AG04449 (cell line): Measurements from ENCODE around the gene AHNAK.

Experiments
- CTCF ChIA-PET: fragments of 350-600 bp; formaldehyde crosslinking; extraction: SDS; loops from one replicate; lab custom pipeline; 2021; ENCODE audit warnings: antibody characterized with exemption; lab: Yijun Ruan, JAX
- POLR2A ChIA-PET: fragments of 400-600, 350-600 bp; formaldehyde crosslinking; extraction: SDS; loops from one replicate; lab custom pipeline; 2020; ENCODE audit warnings: antibody characterized with exemption, inconsistent platforms; lab: Yijun Ruan, JAX
- DNase-seq: peaks from one replicate; pipeline ENCODE4 v3.0.0-alpha.2; 2010; ENCODE audit warnings: low read depth, low spot score
- H3K4me3 ChIP-seq: 2 replicates; pipeline ENCODE4 v1.5.1; 2011; ENCODE audit warnings: low read depth, mild to moderate bottlenecking, control low read depth, low read length
- TF ChIP-seq, protein P1 (sequence below): IDR thresholded peaks from one replicate; pipeline ENCODE4 v1.5.1; 2011; ENCODE audit warnings: mild to moderate bottlenecking, moderate library complexity, low read length, control low read depth, inconsistent platforms; ENCODE audit not compliant: insufficient read depth; ENCODE audit errors: missing control alignments

Gene AHNAK

DNA sequence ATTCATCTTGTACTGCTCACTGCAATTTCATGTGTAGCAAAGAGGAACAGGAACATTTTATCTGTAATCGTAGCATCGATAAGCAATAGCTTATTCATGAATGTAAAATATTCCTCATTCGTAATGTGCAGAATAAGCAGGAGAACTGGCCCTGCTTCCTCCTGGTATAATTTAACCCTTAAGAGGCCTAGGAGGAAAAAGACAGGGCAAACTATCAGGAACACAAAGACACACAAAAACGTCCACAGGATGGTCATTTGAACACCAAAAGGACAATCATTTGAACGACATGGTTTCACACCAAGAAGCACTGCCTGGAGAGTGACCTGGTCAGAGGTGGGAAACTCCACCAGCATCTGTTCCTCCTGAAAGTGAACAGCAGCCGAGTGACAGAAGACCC is 63.9 kb downstream of the AHNAK start:
- H3K4me3 ChIP-seq: no peak overlapping the region
- CTCF ChIA-PET: interaction anchor here (0.9 kb wide), 2 partner anchors 58 to 60 kb away, joined by 3 to 4 read pairs; no protein-coding TSS in a partner anchor
- POLR2A ChIA-PET: no interaction called here
- TF ChIP-seq, protein P1, sequence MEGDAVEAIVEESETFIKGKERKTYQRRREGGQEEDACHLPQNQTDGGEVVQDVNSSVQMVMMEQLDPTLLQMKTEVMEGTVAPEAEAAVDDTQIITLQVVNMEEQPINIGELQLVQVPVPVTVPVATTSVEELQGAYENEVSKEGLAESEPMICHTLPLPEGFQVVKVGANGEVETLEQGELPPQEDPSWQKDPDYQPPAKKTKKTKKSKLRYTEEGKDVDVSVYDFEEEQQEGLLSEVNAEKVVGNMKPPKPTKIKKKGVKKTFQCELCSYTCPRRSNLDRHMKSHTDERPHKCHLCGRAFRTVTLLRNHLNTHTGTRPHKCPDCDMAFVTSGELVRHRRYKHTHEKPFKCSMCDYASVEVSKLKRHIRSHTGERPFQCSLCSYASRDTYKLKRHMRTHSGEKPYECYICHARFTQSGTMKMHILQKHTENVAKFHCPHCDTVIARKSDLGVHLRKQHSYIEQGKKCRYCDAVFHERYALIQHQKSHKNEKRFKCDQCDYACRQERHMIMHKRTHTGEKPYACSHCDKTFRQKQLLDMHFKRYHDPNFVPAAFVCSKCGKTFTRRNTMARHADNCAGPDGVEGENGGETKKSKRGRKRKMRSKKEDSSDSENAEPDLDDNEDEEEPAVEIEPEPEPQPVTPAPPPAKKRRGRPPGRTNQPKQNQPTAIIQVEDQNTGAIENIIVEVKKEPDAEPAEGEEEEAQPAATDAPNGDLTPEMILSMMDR: no peak
- no peak for DNase-seq

DNA sequence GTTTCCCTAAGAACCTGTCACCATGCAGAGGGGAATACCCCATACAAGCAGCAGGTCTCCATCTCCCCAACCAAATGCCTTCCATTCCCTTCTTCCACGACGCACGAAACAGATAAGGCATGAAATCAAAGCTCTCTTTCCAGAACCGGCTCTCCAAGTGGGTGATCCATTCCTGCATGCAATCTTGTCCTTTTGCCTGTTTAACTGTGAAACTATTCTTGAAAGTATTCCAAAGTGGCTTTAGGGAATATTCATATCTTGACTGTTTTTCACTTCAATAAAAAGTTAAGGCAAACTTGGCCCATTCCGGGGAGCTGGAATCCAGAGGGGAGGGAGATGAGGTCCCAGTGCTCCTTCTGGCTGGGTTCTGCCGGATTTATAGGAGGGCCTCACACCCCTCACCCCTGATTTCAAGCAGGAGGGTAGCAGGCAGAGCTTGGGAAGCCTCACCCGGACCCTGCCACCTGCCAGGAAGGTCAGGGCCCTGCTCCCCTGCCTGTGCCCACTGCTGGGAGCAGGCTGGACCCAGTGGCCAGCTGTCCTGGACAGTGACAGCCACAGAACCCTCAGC is 66.9 kb downstream of the AHNAK start:
- TF ChIP-seq, protein P1: no peak
- DNase-seq: no peak
- H3K4me3 ChIP-seq: no peak overlapping the region
- ChIA-PET POLR2A (interaction anchor here (1.3 kb wide), 1 partner anchor 73 kb away, joined by 4 read pairs; no protein-coding TSS in a partner anchor), CTCF (interaction anchor here (1.0 kb wide), 1 partner anchor 84 kb away, joined by 3 read pairs; no protein-coding TSS in a partner anchor)

DNA sequence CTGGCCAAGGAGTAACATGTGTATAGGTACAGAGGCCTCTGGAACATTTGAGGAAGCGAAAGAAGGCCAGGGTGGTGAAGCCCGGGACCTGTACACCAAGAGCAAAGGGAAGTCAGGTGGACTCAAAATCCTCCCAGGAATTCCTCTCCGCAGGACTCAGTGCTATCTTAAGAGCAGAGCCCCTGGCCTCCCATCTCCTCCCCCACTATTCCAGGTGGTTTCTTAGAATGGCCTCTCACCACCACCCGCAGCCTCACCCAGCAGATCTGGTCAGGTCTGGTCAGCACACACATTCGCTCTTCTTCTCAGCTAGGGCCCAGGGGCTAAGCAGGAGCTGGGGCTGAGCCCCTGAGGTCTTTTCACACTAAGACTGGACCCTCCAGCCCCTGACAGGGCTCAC is 68.7 kb downstream of the AHNAK start:
- ChIA-PET POLR2A (no interaction called here), CTCF (no interaction called here)
- TF ChIP-seq, protein P1: no peak
- H3K4me3 ChIP-seq: no peak overlapping the region
- no peak for DNase-seq

DNA sequence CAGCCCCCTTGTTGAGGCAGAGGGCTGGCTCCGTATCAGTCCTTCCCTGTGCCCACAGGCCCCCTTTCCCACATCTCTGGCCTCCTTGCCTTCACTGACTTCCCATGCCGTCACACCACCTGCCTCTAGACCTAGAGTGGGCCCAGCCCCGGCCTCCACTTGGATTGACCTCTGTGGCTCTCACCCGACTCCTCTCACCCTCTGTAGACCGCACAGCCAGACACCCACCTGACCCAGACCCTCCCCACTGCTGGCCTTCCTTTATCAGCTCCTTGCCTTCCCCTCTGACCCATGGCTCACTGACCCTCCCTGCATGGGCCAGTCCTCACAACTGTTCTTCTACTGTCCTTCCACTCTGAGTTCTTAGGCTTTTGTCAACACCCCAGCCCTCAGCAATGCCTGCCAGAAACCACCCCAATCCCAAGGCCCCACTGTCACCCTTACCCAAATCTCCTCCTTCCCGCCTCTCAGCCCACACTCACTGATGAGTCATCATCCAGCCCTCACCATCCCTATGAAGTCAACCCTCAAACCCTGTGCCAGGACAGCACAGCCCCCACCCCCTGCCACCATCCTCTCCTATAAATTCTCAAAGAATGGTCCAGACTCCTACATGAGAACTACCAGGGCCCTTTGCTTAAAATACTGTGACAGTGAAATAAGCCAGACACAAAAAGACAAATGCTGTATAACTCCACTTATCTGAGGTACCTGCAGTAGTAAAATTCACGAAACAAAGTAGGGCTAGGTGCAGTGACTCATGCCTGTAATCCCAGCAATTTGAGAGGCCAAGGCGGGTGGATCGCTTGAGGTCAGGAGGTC is 74.3 kb downstream of the AHNAK start:
- POLR2A ChIA-PET: no interaction called here
- CTCF ChIA-PET: interaction anchor here (0.7 kb wide), 1 partner anchor 16 kb away, joined by 3 read pairs; no protein-coding TSS in a partner anchor
- no peak for DNase-seq
- H3K4me3 ChIP-seq: no peak overlapping the region
- TF ChIP-seq, protein P1: no peak

DNA sequence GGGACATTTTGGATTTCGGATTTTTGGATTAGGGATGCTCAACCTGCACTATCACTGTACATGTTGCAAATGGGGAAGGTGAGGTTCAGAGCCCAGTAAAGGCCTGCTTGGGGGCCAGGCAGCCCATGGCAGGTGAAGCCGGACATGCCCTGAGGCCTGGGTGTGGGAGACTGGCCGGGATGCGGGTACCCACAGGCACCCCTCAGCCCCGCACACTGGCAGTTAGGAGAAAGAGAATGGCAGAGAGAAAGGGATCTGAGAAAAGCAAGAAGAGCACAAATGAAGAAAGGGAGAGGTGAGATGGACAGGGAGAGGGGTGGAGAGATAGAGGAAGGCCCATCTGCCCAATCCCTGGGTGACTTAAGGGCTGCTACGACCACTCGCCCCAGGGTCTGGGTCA is 75.0 kb downstream of the AHNAK start:
- ChIA-PET POLR2A (no interaction called here), CTCF (no interaction called here)
- no peak overlapping the region for H3K4me3 ChIP-seq
- TF ChIP-seq, protein P1: no peak
- no peak for DNase-seq

DNA sequence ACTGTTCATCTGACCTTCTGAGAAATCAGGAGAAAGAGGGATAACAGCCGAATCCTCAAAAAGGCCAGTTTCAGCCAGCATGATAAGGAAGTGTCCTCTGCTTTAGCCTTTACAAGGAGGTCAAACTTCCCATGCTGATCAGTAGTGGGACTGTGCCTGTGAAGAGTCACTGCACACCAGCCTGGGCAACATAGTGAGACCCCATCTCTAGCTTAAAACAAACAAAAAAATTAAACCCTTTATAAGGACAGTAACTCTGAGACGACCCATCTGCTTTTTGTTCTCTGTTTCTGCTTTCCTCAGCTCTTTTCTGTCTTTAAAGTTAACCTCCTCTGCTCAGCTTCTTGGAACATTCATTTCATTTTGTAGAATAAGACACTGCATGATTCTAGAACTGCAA is 78.0 kb downstream of the AHNAK start:
- POLR2A ChIA-PET: no interaction called here
- DNase-seq: no peak
- CTCF ChIA-PET: no interaction called here
- H3K4me3 ChIP-seq: no peak overlapping the region
- TF ChIP-seq, protein P1: no peak
